CD4-positive, alpha-beta T cell treated with Interleukin-15 for 4 hours (primary cell): ENCODE results near the gene RNU2-63P.
"Not testable (repeated sequence)": the region's sequence is repeated elsewhere in the genome, so short reads cannot be mapped to it uniquely, and the experiment has no call there.

Experiments
- DNase-seq: peaks from one replicate; pipeline ENCODE4 v3.0.0-alpha.2; 2020; ENCODE audit warnings: low spot score

RNU2-63P gene

GRCh38 chr2:88016086-88016959 lies at the start of gene RNU2-63P:
Gene RNU2-63P, minus strand, starts transcription at chr2:88016547.
- DNase-seq = peak; percentile 74

- DNase-seq = no peak
These were observed 44.9 kb upstream of the RNU2-63P start for GRCh38 chr2:88061295-88061694.

GRCh38 chr2:88060907-88061275 lies 44.5 kb upstream of the RNU2-63P start:
- no peak for DNase-seq

GRCh38 chr2:88059979-88060906 lies 43.9 kb upstream of the RNU2-63P start:
- DNase-seq = peak; percentile 59

- DNase-seq = no peak
These were observed 41.8 kb upstream of the RNU2-63P start for GRCh38 chr2:88058191-88058590.

- DNase-seq = no peak
These were observed 41.1 kb upstream of the RNU2-63P start for GRCh38 chr2:88057437-88057844.

GRCh38 chr2:88055371-88056128 lies 39.2 kb upstream of the RNU2-63P start, which contains the start of gene KRCC1:
Gene KRCC1, minus strand, starts transcription at chr2:88055783. Its CDS starts 27,220 bp downstream, at chr2:88028563.
- peak; percentile 95 for DNase-seq

- DNase-seq = no peak
These were observed 38.5 kb upstream of the RNU2-63P start for GRCh38 chr2:88054782-88055370.

GRCh38 chr2:88053934-88054781 lies 37.8 kb upstream of the RNU2-63P start:
- no peak for DNase-seq

- no peak for DNase-seq
These were observed 36.9 kb upstream of the RNU2-63P start for GRCh38 chr2:88053296-88053695.

- DNase-seq = no peak
These were observed 35.4 kb upstream of the RNU2-63P start for GRCh38 chr2:88051792-88052191.

GRCh38 chr2:88049622-88050021 lies 33.3 kb upstream of the RNU2-63P start:
- DNase-seq = no peak

- DNase-seq = no peak
These were observed 32.2 kb upstream of the RNU2-63P start for GRCh38 chr2:88048541-88048940.

GRCh38 chr2:88045561-88045960 lies 29.2 kb upstream of the RNU2-63P start:
- not testable (repeated sequence) for DNase-seq

GRCh38 chr2:88042476-88042875 lies 26.1 kb upstream of the RNU2-63P start:
- no peak for DNase-seq

- DNase-seq = no peak
These were observed 22.1 kb upstream of the RNU2-63P start for GRCh38 chr2:88038263-88039105.

- DNase-seq = no peak
These were observed 20.3 kb upstream of the RNU2-63P start for GRCh38 chr2:88036606-88037005.

GRCh38 chr2:88036182-88036581 lies 19.8 kb upstream of the RNU2-63P start:
- DNase-seq = no peak

GRCh38 chr2:88032070-88032702 lies 15.8 kb upstream of the RNU2-63P start:
- DNase-seq = no peak
